Loucy (cell line): ENCODE data around the gene UBTF.

Source experiments
- EZH2phosphoT487 ChIP-seq: fragments of 200-600 bp; IDR thresholded peaks from 2 replicates; pipeline ENCODE4 v1.6.1; 2018; ENCODE audit warnings: antibody characterized with exemption, mild to moderate bottlenecking, moderate library complexity, borderline replicate concordance
- TF ChIP-seq, protein P1 (sequence below): fragments of 200-600 bp; sonication (generic); conservative IDR thresholded peaks from 2 replicates; pipeline ENCODE4 v1.5.1; 2014; ENCODE audit warnings: mild to moderate bottlenecking, antibody characterized with exemption, low read length

- TF ChIP-seq, protein P1, sequence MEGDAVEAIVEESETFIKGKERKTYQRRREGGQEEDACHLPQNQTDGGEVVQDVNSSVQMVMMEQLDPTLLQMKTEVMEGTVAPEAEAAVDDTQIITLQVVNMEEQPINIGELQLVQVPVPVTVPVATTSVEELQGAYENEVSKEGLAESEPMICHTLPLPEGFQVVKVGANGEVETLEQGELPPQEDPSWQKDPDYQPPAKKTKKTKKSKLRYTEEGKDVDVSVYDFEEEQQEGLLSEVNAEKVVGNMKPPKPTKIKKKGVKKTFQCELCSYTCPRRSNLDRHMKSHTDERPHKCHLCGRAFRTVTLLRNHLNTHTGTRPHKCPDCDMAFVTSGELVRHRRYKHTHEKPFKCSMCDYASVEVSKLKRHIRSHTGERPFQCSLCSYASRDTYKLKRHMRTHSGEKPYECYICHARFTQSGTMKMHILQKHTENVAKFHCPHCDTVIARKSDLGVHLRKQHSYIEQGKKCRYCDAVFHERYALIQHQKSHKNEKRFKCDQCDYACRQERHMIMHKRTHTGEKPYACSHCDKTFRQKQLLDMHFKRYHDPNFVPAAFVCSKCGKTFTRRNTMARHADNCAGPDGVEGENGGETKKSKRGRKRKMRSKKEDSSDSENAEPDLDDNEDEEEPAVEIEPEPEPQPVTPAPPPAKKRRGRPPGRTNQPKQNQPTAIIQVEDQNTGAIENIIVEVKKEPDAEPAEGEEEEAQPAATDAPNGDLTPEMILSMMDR, result no peak
- TF ChIP-seq EZH2phosphoT487, result no peak
Measured at GRCh38 chr17:44155488-44155887, 64.0 kb downstream of the UBTF start.
